GM12801 (cell line): ENCODE data around the gene ATP2B3.

Experiments
- CTCF ChIP-seq: IDR thresholded peaks from one replicate; pipeline ENCODE4 v1.5.1; 2011; ENCODE audit warnings: control low read depth; ENCODE audit not compliant: insufficient read length; ENCODE audit errors: extremely low read depth

ATP2B3 gene

GRCh38 chrX:153549807-153550206, 32.4 kb downstream of the ATP2B3 start:
- TF ChIP-seq CTCF = no peak

GRCh38 chrX:153551135-153551534, 33.7 kb downstream of the ATP2B3 start:
- TF ChIP-seq CTCF = no peak

- no peak for TF ChIP-seq CTCF
Observed at GRCh38 chrX:153554519-153555167, 37.2 kb downstream of the ATP2B3 start.

GRCh38 chrX:153556767-153557166, 39.3 kb downstream of the ATP2B3 start:
- no peak for TF ChIP-seq CTCF

- no peak for TF ChIP-seq CTCF
Observed at GRCh38 chrX:153557618-153558355, 40.3 kb downstream of the ATP2B3 start.

GRCh38 chrX:153560000-153560399, 42.6 kb downstream of the ATP2B3 start:
- no peak for TF ChIP-seq CTCF

- TF ChIP-seq CTCF = no peak
Observed at GRCh38 chrX:153560466-153560865, 43.0 kb downstream of the ATP2B3 start.
